ENCODE measurements around the gene GSDME.

DNA sequence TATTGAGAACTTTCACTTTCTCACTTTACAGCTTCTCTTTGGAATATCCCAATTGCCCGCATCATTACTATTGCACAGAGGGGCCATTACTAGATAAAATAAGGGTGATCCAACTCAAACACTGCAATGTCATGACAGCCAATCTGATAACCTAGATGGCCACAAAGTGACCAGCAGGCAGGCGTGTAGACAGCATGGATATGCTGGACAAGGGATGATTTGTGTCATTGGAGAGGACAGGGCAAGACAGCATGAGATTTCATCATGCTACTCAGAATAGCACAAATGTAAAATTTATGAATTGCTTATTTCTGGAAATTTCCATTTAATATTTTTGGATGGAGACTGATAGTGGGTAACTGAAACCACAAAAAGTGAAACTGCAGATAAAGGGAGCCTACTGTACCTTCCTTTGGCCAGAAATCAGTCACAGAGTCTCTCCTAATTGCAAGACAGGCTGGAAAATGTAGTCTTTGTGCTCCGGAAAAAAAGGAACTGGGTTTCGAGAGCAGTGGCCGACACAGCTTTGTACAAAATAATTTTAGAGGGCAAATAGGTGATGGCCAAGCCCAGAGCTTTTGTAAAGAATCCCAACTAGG lies 6.1 kb upstream of the GSDME start:
- TF ChIP-seq, protein P1, sequence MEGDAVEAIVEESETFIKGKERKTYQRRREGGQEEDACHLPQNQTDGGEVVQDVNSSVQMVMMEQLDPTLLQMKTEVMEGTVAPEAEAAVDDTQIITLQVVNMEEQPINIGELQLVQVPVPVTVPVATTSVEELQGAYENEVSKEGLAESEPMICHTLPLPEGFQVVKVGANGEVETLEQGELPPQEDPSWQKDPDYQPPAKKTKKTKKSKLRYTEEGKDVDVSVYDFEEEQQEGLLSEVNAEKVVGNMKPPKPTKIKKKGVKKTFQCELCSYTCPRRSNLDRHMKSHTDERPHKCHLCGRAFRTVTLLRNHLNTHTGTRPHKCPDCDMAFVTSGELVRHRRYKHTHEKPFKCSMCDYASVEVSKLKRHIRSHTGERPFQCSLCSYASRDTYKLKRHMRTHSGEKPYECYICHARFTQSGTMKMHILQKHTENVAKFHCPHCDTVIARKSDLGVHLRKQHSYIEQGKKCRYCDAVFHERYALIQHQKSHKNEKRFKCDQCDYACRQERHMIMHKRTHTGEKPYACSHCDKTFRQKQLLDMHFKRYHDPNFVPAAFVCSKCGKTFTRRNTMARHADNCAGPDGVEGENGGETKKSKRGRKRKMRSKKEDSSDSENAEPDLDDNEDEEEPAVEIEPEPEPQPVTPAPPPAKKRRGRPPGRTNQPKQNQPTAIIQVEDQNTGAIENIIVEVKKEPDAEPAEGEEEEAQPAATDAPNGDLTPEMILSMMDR (IDR thresholded peaks at IDR 0.05), result no peak
- TF ChIP-seq POLR2A (IDR thresholded peaks at IDR 0.05), result no peak
